SK-N-SH (cell line): ENCODE data around the gene ARHGAP8. TPM values are rescaled to one million over a fixed set of nuclear protein-coding genes. Genes with fewer than 3 reads are reported as not detected.

Experiments
- CTCF ChIA-PET: fragments of 300-600, 350-600 bp; formaldehyde crosslinking; extraction: SDS; loops from one replicate; lab custom pipeline; 2021; lab: Yijun Ruan, JAX
- POLR2A ChIA-PET: fragments of 350-600 bp; sonication (Branson Sonifier 250); formaldehyde crosslinking; extraction: SDS; loops from one replicate; lab custom pipeline; 2020; ENCODE audit warnings: antibody characterized with exemption, inconsistent platforms; lab: Yijun Ruan, JAX
- DNase-seq: peaks from one replicate; pipeline ENCODE4 v3.0.0; 2012
- H2AFZ ChIP-seq: fragments of 200-600 bp; sonication (generic); 2 replicates; pipeline ENCODE4 v1.8.1; 2016; ENCODE audit warnings: antibody characterized with exemption, mild to moderate bottlenecking, low read depth
- H3F3A ChIP-seq: fragments of 200-600 bp; sonication (generic); replicated peaks from 2 replicates; pipeline ENCODE3; 2016; ENCODE audit warnings: antibody characterized with exemption, mild to moderate bottlenecking; ENCODE audit not compliant: insufficient read depth
- H3K27ac ChIP-seq, 2 experiments: fragments of 200-500 bp in 1 of 2; fragments of 200-600 bp in 1 of 2; sonication (Bioruptor generic) in 1 of 2; sonication (generic), shearing (Covaris generic) in 1 of 2; 2 replicates each; pipeline versions ENCODE4 v1.5.1 to v1.6.1; 2014 to 2016; ENCODE audit warnings: low read depth in 2 of 2, inconsistent platforms in 1 of 2, low read length in 1 of 2, mild to moderate bottlenecking in 1 of 2, mixed read lengths in 1 of 2
- H3K27me3 ChIP-seq: fragments of 200-600 bp; sonication (generic), shearing (Covaris generic); 2 replicates; pipeline ENCODE4 v1.6.1; 2016; ENCODE audit warnings: mixed run types; ENCODE audit not compliant: insufficient read depth
- H3K36me3 ChIP-seq, 2 experiments: fragments of 200-500 bp in 1 of 2; fragments of 200-600 bp in 1 of 2; sonication (Bioruptor generic) in 1 of 2; sonication (generic) in 1 of 2; replicated peaks in 1 of 2; 2 replicates each; pipeline versions ENCODE3 to v1.5.1; 2014 to 2016; ENCODE audit warnings: low read length in 1 of 2, mild to moderate bottlenecking in 1 of 2; ENCODE audit not compliant: insufficient read depth in 2 of 2, control insufficient read depth in 1 of 2
- H3K4me1 ChIP-seq, 2 experiments: fragments of 200-500 bp in 1 of 2; fragments of 200-600 bp in 1 of 2; sonication (Bioruptor generic) in 1 of 2; sonication (generic), shearing (Covaris generic) in 1 of 2; 2 replicates each; pipeline versions ENCODE4 v1.5.1 to v1.6.1; 2014 to 2016; ENCODE audit warnings: low read depth in 1 of 2, low read length in 1 of 2, mixed run types in 1 of 2; ENCODE audit not compliant: insufficient read depth in 2 of 2, control insufficient read depth in 1 of 2
- H3K4me2 ChIP-seq: fragments of 200-600 bp; sonication (generic), shearing (Covaris generic); 2 replicates; pipeline ENCODE4 v1.6.1; 2017; ENCODE audit warnings: mixed run types
- H3K4me3 ChIP-seq, 2 experiments: fragments of 200-500 bp in 1 of 2; fragments of 200-600 bp in 1 of 2; sonication (Bioruptor generic) in 1 of 2; sonication (generic), shearing (Covaris generic) in 1 of 2; 2 replicates each; pipeline versions ENCODE4 v1.5.1 to v1.8.1; 2014 to 2016; ENCODE audit warnings: low read depth in 2 of 2, inconsistent platforms in 1 of 2, low read length in 1 of 2, mild to moderate bottlenecking in 1 of 2, mixed read lengths in 1 of 2, moderate library complexity in 1 of 2
- H3K79me2 ChIP-seq: fragments of 200-600 bp; sonication (generic); 2 replicates; pipeline ENCODE4 v1.8.1; 2017; ENCODE audit warnings: mild to moderate bottlenecking; ENCODE audit not compliant: insufficient read depth
- H3K9ac ChIP-seq: fragments of 200-600 bp; sonication (generic); 2 replicates; pipeline ENCODE4 v1.6.1; 2017; ENCODE audit warnings: mixed run types
- H3K9me2 ChIP-seq: fragments of 200-600 bp; sonication (generic); 2 replicates; pipeline ENCODE4 v1.6.1; 2017; ENCODE audit warnings: mixed run types
- H3K9me3 ChIP-seq: fragments of 200-600 bp; sonication (generic); 2 replicates; pipeline ENCODE4 v1.6.1; 2017; ENCODE audit warnings: mixed run types, mild to moderate bottlenecking, moderate library complexity
- H4K20me1 ChIP-seq: fragments of 200-600 bp; sonication (generic); 2 replicates; pipeline ENCODE4 v1.6.1; 2017; ENCODE audit warnings: mild to moderate bottlenecking, mixed run types; ENCODE audit not compliant: insufficient read depth
- GATA2 ChIP-seq: sonication (generic); formaldehyde crosslinking; IDR thresholded peaks from 2 replicates; pipeline ENCODE4 v1.5.0; 2020; ENCODE audit warnings: mild to moderate bottlenecking, missing genetic modification reagents
- JUND ChIP-seq: IDR thresholded peaks from 2 replicates; pipeline ENCODE4 v1.4.0; 2012
- MEF2A ChIP-seq: IDR thresholded peaks from 2 replicates; pipeline ENCODE4 v1.4.0; 2012; ENCODE audit warnings: low read depth, borderline replicate concordance
- MXI1 ChIP-seq: IDR thresholded peaks from 2 replicates; pipeline ENCODE4 v1.6.1; 2012; ENCODE audit warnings: mild to moderate bottlenecking, low read depth, low read length, improper control_type of control experiment
- RCOR1 ChIP-seq: fragments of 150-350 bp; IDR thresholded peaks from 2 replicates; pipeline ENCODE4 v1.6.1; 2017; ENCODE audit warnings: antibody characterized with exemption, low read length
- SIN3A ChIP-seq: IDR thresholded peaks from 2 replicates; pipeline ENCODE4 v1.6.1; 2012; ENCODE audit warnings: low read depth, mild to moderate bottlenecking, low read length, moderate library complexity, borderline replicate concordance
- TCF12 ChIP-seq: IDR thresholded peaks from 2 replicates; pipeline ENCODE4 v1.4.0; 2012
- TEAD4 ChIP-seq: IDR thresholded peaks from 2 replicates; pipeline ENCODE4 v1.4.0; 2012; ENCODE audit warnings: mild to moderate bottlenecking, borderline replicate concordance; ENCODE audit not compliant: insufficient read depth
- WGBS: methylation state at CpG from one replicate; pipeline ENCODE4 v1.1.6; 2017; ENCODE audit warnings: low lambda C conversion rate; 5-methylcytosine and 5-hydroxymethylcytosine counted together
- polyA plus RNA-seq, 3 experiments: library from polyadenylated mRNA; depleted of rRNA; stranded (reverse); fragments of >200 nt; gene quantifications; 2 replicates each; pipeline ENCODE4 v1.2.3, GENCODE V29; 2012
- TF ChIP-seq, protein P1 (sequence below): fragments of 200-600 bp; sonication (generic); IDR thresholded peaks from 2 replicates; pipeline ENCODE4 v1.6.1; 2017; ENCODE audit warnings: antibody characterized with exemption, mild to moderate bottlenecking, moderate library complexity
- TF ChIP-seq, protein P2 (sequence below): IDR thresholded peaks from 2 replicates; pipeline ENCODE4; 2012
- TF ChIP-seq, protein P3 (sequence below): fragments of 150-350 bp; IDR thresholded peaks from 2 replicates; pipeline ENCODE4 v1.6.1; 2017; ENCODE audit warnings: antibody characterized with exemption, low read length, low read depth, borderline replicate concordance
- TF ChIP-seq, protein P4 (sequence below): IDR thresholded peaks from 2 replicates; pipeline ENCODE4 v1.4.0; 2012; ENCODE audit warnings: low read depth, borderline replicate concordance
- TF ChIP-seq, protein P5 (sequence below): IDR thresholded peaks from 2 replicates; pipeline ENCODE4 v1.4.0; 2012; ENCODE audit warnings: low read depth, borderline replicate concordance

Gene ARHGAP8
- polyA plus RNA-seq, 1 of the 3 experiments (the other 2 are of a cell fraction) = 0.08 TPM

DNA sequence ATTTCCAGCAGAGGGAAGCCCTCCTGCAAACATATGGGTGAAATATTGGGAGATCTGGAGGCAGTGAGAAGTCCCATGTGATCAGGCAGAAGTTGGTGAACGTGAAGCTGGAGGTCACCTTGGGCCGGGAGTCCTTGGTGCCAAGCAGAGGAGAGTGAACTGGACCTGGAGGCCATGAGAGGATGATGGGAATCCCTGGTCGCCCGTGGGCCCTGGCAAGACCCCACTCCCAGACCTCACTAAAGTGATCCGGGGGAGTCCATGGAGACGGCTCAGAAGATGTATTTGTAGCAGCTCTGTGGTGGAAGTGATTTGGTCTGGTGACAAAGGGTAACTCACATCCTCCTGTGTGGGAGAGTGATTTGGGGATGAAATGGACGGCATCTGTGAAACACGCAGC is 71.0 kb downstream of the ARHGAP8 start:
- no peaks in the 10 kb centered on the region for H4K20me1 ChIP-seq
- no peaks in the 10 kb centered on the region for H3K27me3 ChIP-seq
- no peaks in the 10 kb centered on the region for H3K9me2 ChIP-seq
- ChIA-PET POLR2A (no interaction called here), CTCF (interaction anchor here (1.0 kb wide), 1 partner anchor 276 kb away, joined by 3 read pairs; no protein-coding TSS in a partner anchor)
- H3K4me3 ChIP-seq = no peak overlapping the region
- no peak for DNase-seq
- no peak overlapping the region for H3K27ac ChIP-seq
- no peak overlapping the region for H2AFZ ChIP-seq
- no peaks in the 10 kb centered on the region for H3K9me3 ChIP-seq
- no peaks in the 10 kb centered on the region for H3K79me2 ChIP-seq
- TF ChIP-seq JUND (no peak), MEF2A (no peak), TCF12 (no peak), MXI1 (no peak), RCOR1 (no peak), TEAD4 (no peak), GATA2 (CRISPR knock-in tag) (no peak), SIN3A (no peak)
- TF ChIP-seq, protein P1, sequence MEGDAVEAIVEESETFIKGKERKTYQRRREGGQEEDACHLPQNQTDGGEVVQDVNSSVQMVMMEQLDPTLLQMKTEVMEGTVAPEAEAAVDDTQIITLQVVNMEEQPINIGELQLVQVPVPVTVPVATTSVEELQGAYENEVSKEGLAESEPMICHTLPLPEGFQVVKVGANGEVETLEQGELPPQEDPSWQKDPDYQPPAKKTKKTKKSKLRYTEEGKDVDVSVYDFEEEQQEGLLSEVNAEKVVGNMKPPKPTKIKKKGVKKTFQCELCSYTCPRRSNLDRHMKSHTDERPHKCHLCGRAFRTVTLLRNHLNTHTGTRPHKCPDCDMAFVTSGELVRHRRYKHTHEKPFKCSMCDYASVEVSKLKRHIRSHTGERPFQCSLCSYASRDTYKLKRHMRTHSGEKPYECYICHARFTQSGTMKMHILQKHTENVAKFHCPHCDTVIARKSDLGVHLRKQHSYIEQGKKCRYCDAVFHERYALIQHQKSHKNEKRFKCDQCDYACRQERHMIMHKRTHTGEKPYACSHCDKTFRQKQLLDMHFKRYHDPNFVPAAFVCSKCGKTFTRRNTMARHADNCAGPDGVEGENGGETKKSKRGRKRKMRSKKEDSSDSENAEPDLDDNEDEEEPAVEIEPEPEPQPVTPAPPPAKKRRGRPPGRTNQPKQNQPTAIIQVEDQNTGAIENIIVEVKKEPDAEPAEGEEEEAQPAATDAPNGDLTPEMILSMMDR = no peak
- TF ChIP-seq, protein P2, sequence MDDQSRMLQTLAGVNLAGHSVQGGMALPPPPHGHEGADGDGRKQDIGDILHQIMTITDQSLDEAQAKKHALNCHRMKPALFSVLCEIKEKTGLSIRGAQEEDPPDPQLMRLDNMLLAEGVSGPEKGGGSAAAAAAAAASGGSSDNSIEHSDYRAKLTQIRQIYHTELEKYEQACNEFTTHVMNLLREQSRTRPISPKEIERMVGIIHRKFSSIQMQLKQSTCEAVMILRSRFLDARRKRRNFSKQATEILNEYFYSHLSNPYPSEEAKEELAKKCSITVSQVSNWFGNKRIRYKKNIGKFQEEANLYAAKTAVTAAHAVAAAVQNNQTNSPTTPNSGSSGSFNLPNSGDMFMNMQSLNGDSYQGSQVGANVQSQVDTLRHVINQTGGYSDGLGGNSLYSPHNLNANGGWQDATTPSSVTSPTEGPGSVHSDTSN = no peak
- TF ChIP-seq, protein P3, sequence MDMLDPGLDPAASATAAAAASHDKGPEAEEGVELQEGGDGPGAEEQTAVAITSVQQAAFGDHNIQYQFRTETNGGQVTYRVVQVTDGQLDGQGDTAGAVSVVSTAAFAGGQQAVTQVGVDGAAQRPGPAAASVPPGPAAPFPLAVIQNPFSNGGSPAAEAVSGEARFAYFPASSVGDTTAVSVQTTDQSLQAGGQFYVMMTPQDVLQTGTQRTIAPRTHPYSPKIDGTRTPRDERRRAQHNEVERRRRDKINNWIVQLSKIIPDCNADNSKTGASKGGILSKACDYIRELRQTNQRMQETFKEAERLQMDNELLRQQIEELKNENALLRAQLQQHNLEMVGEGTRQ = no peak
- TF ChIP-seq, protein P4, sequence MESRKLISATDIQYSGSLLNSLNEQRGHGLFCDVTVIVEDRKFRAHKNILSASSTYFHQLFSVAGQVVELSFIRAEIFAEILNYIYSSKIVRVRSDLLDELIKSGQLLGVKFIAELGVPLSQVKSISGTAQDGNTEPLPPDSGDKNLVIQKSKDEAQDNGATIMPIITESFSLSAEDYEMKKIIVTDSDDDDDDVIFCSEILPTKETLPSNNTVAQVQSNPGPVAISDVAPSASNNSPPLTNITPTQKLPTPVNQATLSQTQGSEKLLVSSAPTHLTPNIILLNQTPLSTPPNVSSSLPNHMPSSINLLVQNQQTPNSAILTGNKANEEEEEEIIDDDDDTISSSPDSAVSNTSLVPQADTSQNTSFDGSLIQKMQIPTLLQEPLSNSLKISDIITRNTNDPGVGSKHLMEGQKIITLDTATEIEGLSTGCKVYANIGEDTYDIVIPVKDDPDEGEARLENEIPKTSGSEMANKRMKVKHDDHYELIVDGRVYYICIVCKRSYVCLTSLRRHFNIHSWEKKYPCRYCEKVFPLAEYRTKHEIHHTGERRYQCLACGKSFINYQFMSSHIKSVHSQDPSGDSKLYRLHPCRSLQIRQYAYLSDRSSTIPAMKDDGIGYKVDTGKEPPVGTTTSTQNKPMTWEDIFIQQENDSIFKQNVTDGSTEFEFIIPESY = no peak
- TF ChIP-seq, protein P5, sequence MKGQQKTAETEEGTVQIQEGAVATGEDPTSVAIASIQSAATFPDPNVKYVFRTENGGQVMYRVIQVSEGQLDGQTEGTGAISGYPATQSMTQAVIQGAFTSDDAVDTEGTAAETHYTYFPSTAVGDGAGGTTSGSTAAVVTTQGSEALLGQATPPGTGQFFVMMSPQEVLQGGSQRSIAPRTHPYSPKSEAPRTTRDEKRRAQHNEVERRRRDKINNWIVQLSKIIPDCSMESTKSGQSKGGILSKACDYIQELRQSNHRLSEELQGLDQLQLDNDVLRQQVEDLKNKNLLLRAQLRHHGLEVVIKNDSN = no peak
- H3K4me2 ChIP-seq = no peak overlapping the region
- WGBS = 81% methylated on average over 4 of the region's 8 CpGs
- no peaks in the 10 kb centered on the region for H3K36me3 ChIP-seq
- no peaks in the 10 kb centered on the region for H3F3A ChIP-seq
- H3K9ac ChIP-seq = no peak overlapping the region
- peaks cover 0 to 7% of the 10 kb centered on the region in 2 experiments; a peak in 1 of 4 replicates for H3K4me1 ChIP-seq
